Measurements from ENCODE around the gene PLAU.

- TF ChIP-seq CTCF (conservative IDR thresholded peaks at IDR 0.05; ENCODE audit: low read depth, low read length) (no peak), EZH2 (IDR thresholded peaks at IDR 0.05; ENCODE audit: borderline replicate concordance, low read depth, low read length, poor library complexity, severe bottlenecking) (no peak)
Measured at GRCh38 chr10:73891540-73891939, 19.4 kb upstream of the PLAU start.

Measured in A673 (cell line).